Coronary artery (tissue), 2 donors: Measurements from ENCODE around the gene FLYWCH1.
"Not testable (repeated sequence)": the region's sequence is repeated elsewhere in the genome, so short reads cannot be mapped to it uniquely, and the experiment has no call there.

ENCODE experiments used
- DNase-seq: peaks from one replicate; pipeline ENCODE4 v3.0.0-alpha.2; 2017; ENCODE audit warnings: low spot score
- H3K27ac ChIP-seq, 2 donors: fragments of 200-600 bp; sonication (generic); one replicate each; pipeline ENCODE4 v1.5.1; 2016 to 2019
- H3K4me3 ChIP-seq: fragments of 200-600 bp; sonication (generic); 2 replicates; pipeline ENCODE4 v1.5.1; 2016; ENCODE audit warnings: mild to moderate bottlenecking, moderate library complexity
- TF ChIP-seq, protein P1 (sequence below): fragments of 200-600 bp; sonication (generic); IDR thresholded peaks from one replicate; pipeline ENCODE4 v1.5.1; 2019; ENCODE audit warnings: antibody characterized with exemption

Gene FLYWCH1

GRCh38 chr16:2936436-2937011, 24.8 kb downstream of the FLYWCH1 start:
- TF ChIP-seq, protein P1, sequence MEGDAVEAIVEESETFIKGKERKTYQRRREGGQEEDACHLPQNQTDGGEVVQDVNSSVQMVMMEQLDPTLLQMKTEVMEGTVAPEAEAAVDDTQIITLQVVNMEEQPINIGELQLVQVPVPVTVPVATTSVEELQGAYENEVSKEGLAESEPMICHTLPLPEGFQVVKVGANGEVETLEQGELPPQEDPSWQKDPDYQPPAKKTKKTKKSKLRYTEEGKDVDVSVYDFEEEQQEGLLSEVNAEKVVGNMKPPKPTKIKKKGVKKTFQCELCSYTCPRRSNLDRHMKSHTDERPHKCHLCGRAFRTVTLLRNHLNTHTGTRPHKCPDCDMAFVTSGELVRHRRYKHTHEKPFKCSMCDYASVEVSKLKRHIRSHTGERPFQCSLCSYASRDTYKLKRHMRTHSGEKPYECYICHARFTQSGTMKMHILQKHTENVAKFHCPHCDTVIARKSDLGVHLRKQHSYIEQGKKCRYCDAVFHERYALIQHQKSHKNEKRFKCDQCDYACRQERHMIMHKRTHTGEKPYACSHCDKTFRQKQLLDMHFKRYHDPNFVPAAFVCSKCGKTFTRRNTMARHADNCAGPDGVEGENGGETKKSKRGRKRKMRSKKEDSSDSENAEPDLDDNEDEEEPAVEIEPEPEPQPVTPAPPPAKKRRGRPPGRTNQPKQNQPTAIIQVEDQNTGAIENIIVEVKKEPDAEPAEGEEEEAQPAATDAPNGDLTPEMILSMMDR = no peak
- DNase-seq = no peak
- Histone ChIP-seq H3K27ac (no peak overlapping the region), H3K4me3 (no peak overlapping the region)

DNA sequence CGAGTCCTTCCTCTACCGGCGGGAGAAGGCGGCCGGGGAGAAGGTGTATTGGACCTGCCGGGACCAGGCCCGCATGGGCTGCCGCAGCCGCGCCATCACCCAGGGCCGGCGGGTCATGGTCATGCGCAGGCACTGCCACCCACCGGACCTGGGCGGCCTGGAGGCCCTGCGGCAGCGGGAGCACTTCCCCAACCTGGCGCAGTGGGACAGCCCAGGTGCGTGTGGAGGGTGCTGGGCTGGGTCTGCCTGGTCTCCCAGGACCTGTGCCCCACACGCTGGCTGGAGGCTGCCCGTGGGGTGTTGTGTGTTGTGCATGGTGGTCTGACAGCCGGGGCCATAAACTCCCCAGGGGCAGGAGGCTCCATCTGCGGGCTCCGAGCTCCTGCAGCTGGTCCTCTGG, 25.4 kb downstream of the FLYWCH1 start:
- no peak overlapping the region for H3K27ac ChIP-seq
- no peak overlapping the region for H3K4me3 ChIP-seq
- no peak for DNase-seq
- TF ChIP-seq, protein P1 = no peak

- DNase-seq = no peak
- Histone ChIP-seq H3K4me3 (no peak overlapping the region), H3K27ac (no peak overlapping the region)
- TF ChIP-seq, protein P1 = no peak
Measured at GRCh38 chr16:2938206-2938605, 26.5 kb downstream of the FLYWCH1 start.

- no peak for DNase-seq
- H3K27ac ChIP-seq = no peak overlapping the region
- TF ChIP-seq, protein P1 = no peak
- no peak overlapping the region for H3K4me3 ChIP-seq
Measured at GRCh38 chr16:2939968-2940367, 28.2 kb downstream of the FLYWCH1 start.

- no peak for DNase-seq
- TF ChIP-seq, protein P1 = no peak
Measured at GRCh38 chr16:2942045-2942444, 30.3 kb downstream of the FLYWCH1 start.

GRCh38 chr16:2943716-2944115, 32.0 kb downstream of the FLYWCH1 start:
- DNase-seq, H3K27ac ChIP-seq, H3K4me3 ChIP-seq: not testable (repeated sequence)

More at GRCh38 chr16:2942045-2942444, 30.3 kb downstream of the FLYWCH1 start:
- H3K4me3 ChIP-seq = no peak overlapping the region
- no peak overlapping the region for H3K27ac ChIP-seq

DNA sequence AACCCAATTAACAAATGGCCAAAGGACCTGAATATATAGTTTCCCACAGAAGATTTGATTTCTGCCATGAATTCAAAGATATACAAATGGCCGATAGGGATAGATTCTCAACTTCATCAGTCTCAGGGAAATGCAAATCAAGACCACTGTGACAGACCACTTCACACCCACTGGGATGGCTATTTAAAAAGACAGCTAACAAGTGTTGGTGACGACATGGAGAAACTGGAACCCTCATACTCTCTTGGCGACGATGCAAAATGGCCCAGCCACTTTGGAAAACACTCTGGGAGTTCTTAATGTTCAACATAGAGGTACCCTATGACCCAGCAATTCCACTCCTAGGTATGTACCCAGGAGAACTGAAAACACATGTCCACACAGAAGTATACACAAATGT, 34.9 kb downstream of the FLYWCH1 start:
- no peak for DNase-seq

More for the DNA sequence above, 34.9 kb downstream of the FLYWCH1 start:
- Histone ChIP-seq H3K27ac (no peak overlapping the region), H3K4me3 (no peak overlapping the region)
- TF ChIP-seq, protein P1 = no peak
